Common myeloid progenitor, CD34-positive (primary cell): ENCODE measurements around the gene DNMT3B.

Experiments
- CTCF ChIA-PET: fragments of 350-600 bp; sonication (Branson Sonifier 250); formaldehyde crosslinking; loops from one replicate; lab custom pipeline; 2021; ENCODE audit warnings: antibody characterized with exemption; lab: Charles Lee
- POLR2A ChIA-PET: fragments of 350-600 bp; sonication (Branson Sonifier 250); formaldehyde crosslinking; loops from one replicate; lab custom pipeline; 2021; ENCODE audit warnings: antibody characterized with exemption; lab: Charles Lee
- DNase-seq, 3 donors: peaks; one replicate each; pipeline versions ENCODE4 v3.0.0 to v3.0.0-alpha.2; 2013
- H3K27ac ChIP-seq, 2 experiments: 1 replicate in 1 of 2; 2 replicates in 1 of 2; pipeline ENCODE4 v1.7.0; 2013; ENCODE audit warnings: inconsistent platforms in 2 of 2, low read length in 2 of 2, mild to moderate bottlenecking in 2 of 2, low read depth in 1 of 2, moderate library complexity in 1 of 2; ENCODE audit not compliant: severe bottlenecking in 2 of 2, insufficient read depth in 1 of 2, poor library complexity in 1 of 2
- H3K27me3 ChIP-seq, 5 experiments: replicated peaks in 2 of 5; 1 replicate in 3 of 5; 2 replicates in 2 of 5; pipeline versions ENCODE4 v1.6.1 to v1.7.0; 2013; ENCODE audit warnings: low read length in 4 of 5, mild to moderate bottlenecking in 2 of 5, moderate library complexity in 2 of 5, inconsistent platforms in 1 of 5; ENCODE audit not compliant: insufficient read depth in 5 of 5, control insufficient read depth in 4 of 5
- H3K36me3 ChIP-seq, 4 experiments: 1 replicate in 2 of 4; 2 replicates in 2 of 4; pipeline versions ENCODE4 v1.6.1 to v1.7.0; 2013; ENCODE audit warnings: low read length in 3 of 4, control low read depth in 1 of 4, mild to moderate bottlenecking in 1 of 4; ENCODE audit not compliant: control insufficient read depth in 4 of 4, insufficient read depth in 4 of 4
- H3K4me1 ChIP-seq, 4 experiments: 1 replicate in 3 of 4; 2 replicates in 1 of 4; pipeline versions ENCODE4 v1.6.1 to v1.7.1; 2013; ENCODE audit warnings: low read length in 3 of 4, mild to moderate bottlenecking in 3 of 4, control low read depth in 1 of 4, inconsistent platforms in 1 of 4, moderate library complexity in 1 of 4; ENCODE audit not compliant: control insufficient read depth in 4 of 4, insufficient read depth in 4 of 4; ENCODE audit errors: control extremely low read depth in 1 of 4
- H3K4me3 ChIP-seq, 7 experiments: 1 replicate in 4 of 7; 2 replicates in 3 of 7; pipeline versions ENCODE4 v1.5.1 to v1.7.0; 2013; ENCODE audit warnings: mild to moderate bottlenecking in 7 of 7, low read length in 6 of 7, moderate library complexity in 6 of 7, inconsistent platforms in 2 of 7, low read depth in 2 of 7, control low read depth in 1 of 7; ENCODE audit not compliant: insufficient read depth in 4 of 7, control insufficient read depth in 1 of 7; ENCODE audit errors: extremely low read depth in 1 of 7
- H3K9me3 ChIP-seq, 5 experiments: 1 replicate in 4 of 5; 2 replicates in 1 of 5; pipeline versions ENCODE4 v1.6.1 to v1.7.1; 2013; ENCODE audit warnings: low read length in 4 of 5, mild to moderate bottlenecking in 2 of 5, inconsistent platforms in 1 of 5, low read depth in 1 of 5, moderate library complexity in 1 of 5; ENCODE audit not compliant: control insufficient read depth in 4 of 5, insufficient read depth in 2 of 5; ENCODE audit errors: control extremely low read depth in 1 of 5
- WGBS: methylation state at CpG from one replicate; pipeline ENCODE4 v1.1.5; 2013; ENCODE audit not compliant: insufficient coverage; 5-methylcytosine and 5-hydroxymethylcytosine counted together

The DNMT3B gene

GRCh38 chr20:32807706-32808105 lies 45.5 kb downstream of the DNMT3B start:
- no peak for DNase-seq
- Histone ChIP-seq H3K4me3 (no peak overlapping the region), H3K27ac (no peak overlapping the region), H3K27me3 (no peaks in the 10 kb centered on the region), H3K9me3 (no peaks in the 10 kb centered on the region), H3K4me1 (no peaks in the 10 kb centered on the region), H3K36me3 (peaks cover 15 to 82% (median 53%) of the 10 kb centered on the region in 4 experiments)
- POLR2A ChIA-PET: interaction anchor here (0.6 kb wide), 1 partner anchor 53 kb away, joined by 4 read pairs; no protein-coding TSS in a partner anchor
- CTCF ChIA-PET: interaction anchor here (0.8 to 1.5 kb wide), 2 partner anchors 10 to 18 kb away, joined by 3 read pairs; no protein-coding TSS in a partner anchor
- WGBS: 98% methylated on average over 8 of the region's 9 CpGs

- no peaks in the 10 kb centered on the region for H3K4me1 ChIP-seq
- POLR2A ChIA-PET: interaction anchor here (0.6 kb wide), 1 partner anchor 54 kb away, joined by 4 read pairs; no protein-coding TSS in a partner anchor
- H3K27ac ChIP-seq: no peak overlapping the region
- DNase-seq: no peak
- CTCF ChIA-PET: interaction anchor here (1.0 to 1.5 kb wide), 2 partner anchors 18 to 30 kb away, joined by 3 read pairs; no protein-coding TSS in a partner anchor
- no peaks in the 10 kb centered on the region for H3K9me3 ChIP-seq
- H3K4me3 ChIP-seq: no peak overlapping the region
- peaks cover 10 to 74% (median 48%) of the 10 kb centered on the region in 4 experiments for H3K36me3 ChIP-seq
- H3K27me3 ChIP-seq: no peaks in the 10 kb centered on the region
- WGBS: 90% methylated on average over 2 of the region's 4 CpGs
Measured at GRCh38 chr20:32808438-32808837, 46.3 kb downstream of the DNMT3B start.

GRCh38 chr20:32809907-32810306 lies 47.7 kb downstream of the DNMT3B start:
- Histone ChIP-seq H3K4me3 (no peak overlapping the region), H3K4me1 (no peaks in the 10 kb centered on the region), H3K27ac (no peak overlapping the region), H3K36me3 (peaks cover 10 to 61% (median 38%) of the 10 kb centered on the region in 4 experiments), H3K9me3 (no peaks in the 10 kb centered on the region), H3K27me3 (no peaks in the 10 kb centered on the region)
- no peak for DNase-seq
- POLR2A ChIA-PET: no interaction called here
- WGBS: 93% methylated on average over 4 of the region's 4 CpGs
- CTCF ChIA-PET: interaction anchor here (0.6 to 1.0 kb wide), 2 partner anchors 18 to 1061 kb away, joined by 3 read pairs; no protein-coding TSS in a partner anchor

GRCh38 chr20:32810941-32811340 lies 48.8 kb downstream of the DNMT3B start:
- POLR2A ChIA-PET: no interaction called here
- H3K4me1 ChIP-seq: no peaks in the 10 kb centered on the region
- no peak for DNase-seq
- CTCF ChIA-PET: no interaction called here
- 100% methylated on average over 1 of the region's 5 CpGs for WGBS
- H3K36me3 ChIP-seq: peaks cover 7 to 51% (median 30%) of the 10 kb centered on the region in 4 experiments
- no peaks in the 10 kb centered on the region for H3K9me3 ChIP-seq
- H3K27me3 ChIP-seq: no peaks in the 10 kb centered on the region
- no peak overlapping the region for H3K4me3 ChIP-seq
- no peak overlapping the region for H3K27ac ChIP-seq

- Histone ChIP-seq H3K36me3 (peaks cover 0 to 41% (median 24%) of the 10 kb centered on the region in 4 experiments), H3K27ac (no peak overlapping the region), H3K9me3 (no peaks in the 10 kb centered on the region), H3K4me3 (no peak overlapping the region), H3K27me3 (no peaks in the 10 kb centered on the region), H3K4me1 (no peaks in the 10 kb centered on the region)
- POLR2A ChIA-PET: no interaction called here
- CTCF ChIA-PET: interaction anchor here (1.1 kb wide), 1 partner anchor 22 kb away, joined by 3 read pairs; no protein-coding TSS in a partner anchor
- DNase-seq: no peak
- 86% methylated on average over 1 of the region's 6 CpGs for WGBS
Measured at GRCh38 chr20:32811886-32812285, 49.7 kb downstream of the DNMT3B start.

- POLR2A ChIA-PET: interaction anchor here (0.9 to 1.0 kb wide), 2 partner anchors 22 to 147 kb away, joined by 3 read pairs; no protein-coding TSS in a partner anchor
Measured at GRCh38 chr20:32819992-32820697, 58.0 kb downstream of the DNMT3B start.

More at GRCh38 chr20:32819992-32820697, 58.0 kb downstream of the DNMT3B start:
- H3K4me1 ChIP-seq: peaks cover 3 to 43% (median 20%) of the 10 kb centered on the region in 4 experiments
- peak overlapping the region; percentile 57 to 95 (median 86) for H3K4me3 ChIP-seq
- CTCF ChIA-PET: interaction anchor here (1.1 to 2.0 kb wide), 3 partner anchors 17 to 146 kb away, joined by 3 to 5 read pairs (median 4); partner anchors contain the start of gene C20orf203
- peaks cover 0 to 3% (median 0%) of the 10 kb centered on the region in 4 experiments for H3K36me3 ChIP-seq
- H3K9me3 ChIP-seq: no peaks in the 10 kb centered on the region
- 2% methylated on average over 38 of the region's 58 CpGs for WGBS
- H3K27me3 ChIP-seq: no peaks in the 10 kb centered on the region
- H3K27ac ChIP-seq: peak overlapping the region; percentile 80 to 87
- DNase-seq: peak; percentile 72 to 89 (median 75)
